GM12875 (cell line): Measurements from ENCODE around the gene TNIK.

Experiments used
- H3K4me3 ChIP-seq: one replicate; pipeline ENCODE4 v1.5.1; 2011; ENCODE audit warnings: low read depth, low read length, control low read depth
- CTCF ChIP-seq: IDR thresholded peaks from 2 replicates; pipeline ENCODE4 v1.5.1; 2011; ENCODE audit warnings: low read depth, mild to moderate bottlenecking, control low read depth, inconsistent platforms, low read length, moderate library complexity, borderline replicate concordance; ENCODE audit not compliant: insufficient read depth

The TNIK gene

GRCh38 chr3:171488479-171488878, 28.3 kb upstream of the TNIK start:
- no peak overlapping the region for H3K4me3 ChIP-seq
- no peak for TF ChIP-seq CTCF

- H3K4me3 ChIP-seq, result no peak overlapping the region
- TF ChIP-seq CTCF, result no peak
Measured at GRCh38 chr3:171487382-171487781, 27.2 kb upstream of the TNIK start.

- no peak for TF ChIP-seq CTCF
- H3K4me3 ChIP-seq, result no peak overlapping the region
Measured at GRCh38 chr3:171485338-171485737, 25.1 kb upstream of the TNIK start.

GRCh38 chr3:171481011-171481410, 20.8 kb upstream of the TNIK start:
- TF ChIP-seq CTCF, result no peak
- no peak overlapping the region for H3K4me3 ChIP-seq

GRCh38 chr3:171480526-171480925, 20.3 kb upstream of the TNIK start:
- no peak for TF ChIP-seq CTCF
- no peak overlapping the region for H3K4me3 ChIP-seq

GRCh38 chr3:171476532-171477102, 16.4 kb upstream of the TNIK start:
- TF ChIP-seq CTCF, result no peak

GRCh38 chr3:171472552-171472951, 12.3 kb upstream of the TNIK start:
- no peak for TF ChIP-seq CTCF
- H3K4me3 ChIP-seq, result no peak overlapping the region

More at GRCh38 chr3:171476532-171477102, 16.4 kb upstream of the TNIK start:
- no peak overlapping the region for H3K4me3 ChIP-seq
